KG1 (cell line): Measurements from ENCODE around the gene GLRX2.
"Not testable (repeated sequence)": the region's sequence is repeated elsewhere in the genome, so short reads cannot be mapped to it uniquely, and the experiment has no call there.

Source experiments
- DNase-seq: peaks from one replicate; lab custom pipeline; 2025; lab: John Stamatoyannopoulos, UW

Gene GLRX2, protein sequence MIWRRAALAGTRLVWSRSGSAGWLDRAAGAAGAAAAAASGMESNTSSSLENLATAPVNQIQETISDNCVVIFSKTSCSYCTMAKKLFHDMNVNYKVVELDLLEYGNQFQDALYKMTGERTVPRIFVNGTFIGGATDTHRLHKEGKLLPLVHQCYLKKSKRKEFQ

DNA sequence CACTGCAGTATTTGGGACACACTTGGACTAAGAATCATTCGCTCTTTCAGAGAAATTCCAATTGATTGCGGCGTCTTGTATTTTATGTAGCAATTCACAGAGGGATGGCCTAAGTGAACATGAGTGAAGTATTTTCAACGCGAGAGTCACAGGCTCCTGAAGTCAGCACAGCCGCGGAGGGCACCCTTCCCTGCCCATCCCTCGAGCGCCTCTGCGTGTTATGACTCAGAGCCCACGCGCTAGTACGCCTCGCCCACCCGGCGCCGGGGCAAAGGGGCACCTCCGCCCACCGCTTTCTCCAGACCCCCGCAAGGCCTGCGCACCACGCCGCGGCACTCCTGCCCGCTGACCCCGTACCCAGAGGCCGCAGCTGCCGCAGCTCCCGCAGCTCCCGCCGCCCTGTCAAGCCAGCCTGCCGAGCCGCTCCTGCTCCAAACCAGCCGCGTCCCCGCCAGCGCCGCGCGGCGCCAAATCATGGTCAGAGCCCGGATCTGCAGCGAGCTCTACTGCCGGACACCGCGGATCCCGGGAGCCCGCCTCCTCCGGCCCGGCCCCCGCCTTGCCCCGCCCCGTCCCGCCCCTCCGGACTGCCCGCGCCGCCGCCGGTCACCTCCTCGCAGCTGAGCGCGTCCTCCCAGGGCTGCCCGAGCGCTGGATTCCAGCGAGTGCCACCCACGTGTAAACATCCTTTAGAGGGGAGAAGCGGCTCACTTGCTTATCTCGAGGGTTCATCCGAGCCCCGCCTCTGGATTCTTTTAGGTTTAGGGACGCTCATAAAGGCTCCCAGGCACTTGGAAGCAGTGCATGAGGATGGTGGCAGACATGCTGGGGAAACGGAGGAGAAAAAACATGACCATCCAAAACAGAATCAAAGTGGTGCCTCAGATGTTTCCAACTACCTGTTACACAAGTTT is at the start of gene GLRX2:
TSS of gene GLRX2 (minus strand) at position 508 of the 914 bp plus-strand sequence. CDS start at position 476, 32 bp downstream.
- peak; percentile 28 for DNase-seq

DNA sequence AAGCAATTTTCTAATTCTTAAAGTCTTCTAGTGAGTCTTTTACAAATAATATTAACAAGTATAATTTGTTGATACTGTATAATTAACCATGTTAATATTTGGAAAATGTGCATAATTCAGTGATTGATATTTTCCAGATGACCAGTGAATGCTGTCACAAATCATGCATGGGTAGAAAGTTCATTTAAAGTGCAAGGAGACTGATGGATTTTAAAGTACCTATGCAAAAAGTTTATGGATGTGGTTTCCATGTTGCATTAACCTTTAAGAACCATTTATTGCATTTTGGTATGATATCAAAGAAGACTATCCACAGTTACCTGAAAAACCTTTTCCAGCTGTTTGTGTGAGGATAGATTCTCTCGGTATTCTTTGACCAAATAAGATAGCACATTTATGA is 39.8 kb upstream of the GLRX2 start:
- no peak for DNase-seq

DNA sequence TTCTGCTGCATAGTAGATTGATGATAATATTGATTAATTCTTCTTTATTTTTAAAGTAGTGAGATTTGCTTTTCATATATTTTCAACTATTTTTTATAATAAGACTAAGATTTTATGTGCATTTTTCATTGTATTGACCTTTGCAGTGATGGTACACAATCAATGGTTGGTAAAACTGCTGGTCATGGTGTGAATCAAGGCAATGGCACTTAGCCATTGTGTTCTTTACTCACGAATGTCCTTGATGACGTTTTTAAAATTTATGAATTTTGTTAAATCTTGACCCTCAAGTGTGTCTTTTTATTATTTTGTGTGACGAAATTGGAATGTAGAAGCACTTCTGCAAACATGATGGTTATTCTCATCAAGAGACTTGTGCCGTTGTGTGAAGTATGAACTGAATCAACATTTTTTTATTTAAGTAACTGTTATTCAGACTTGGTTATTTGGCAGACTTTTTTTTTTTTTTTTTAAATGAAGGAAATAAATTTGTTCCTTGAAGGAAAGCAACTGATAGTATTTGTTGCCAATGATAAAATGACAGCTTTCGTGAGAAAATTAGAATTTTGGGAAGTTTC is 39.2 kb upstream of the GLRX2 start:
- DNase-seq = no peak

DNA sequence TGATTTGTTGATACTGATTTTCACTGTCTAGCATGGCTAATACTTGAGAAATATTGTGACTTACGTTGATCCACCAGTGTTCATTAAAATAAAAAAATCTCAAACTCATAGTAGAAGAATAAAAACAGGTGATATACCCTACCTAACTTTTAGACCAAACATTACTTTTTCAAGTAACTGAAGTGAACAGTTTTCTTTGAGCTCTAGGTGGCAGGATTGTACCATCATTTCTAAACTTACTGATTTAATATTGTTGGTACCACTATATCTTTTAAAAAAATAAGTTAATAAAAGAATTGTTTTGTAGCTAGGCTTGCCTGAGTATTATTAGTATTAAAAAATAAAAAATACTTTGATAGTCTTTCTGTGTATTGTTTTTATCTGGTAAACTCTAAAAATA is 38.1 kb upstream of the GLRX2 start:
- no peak for DNase-seq

DNA sequence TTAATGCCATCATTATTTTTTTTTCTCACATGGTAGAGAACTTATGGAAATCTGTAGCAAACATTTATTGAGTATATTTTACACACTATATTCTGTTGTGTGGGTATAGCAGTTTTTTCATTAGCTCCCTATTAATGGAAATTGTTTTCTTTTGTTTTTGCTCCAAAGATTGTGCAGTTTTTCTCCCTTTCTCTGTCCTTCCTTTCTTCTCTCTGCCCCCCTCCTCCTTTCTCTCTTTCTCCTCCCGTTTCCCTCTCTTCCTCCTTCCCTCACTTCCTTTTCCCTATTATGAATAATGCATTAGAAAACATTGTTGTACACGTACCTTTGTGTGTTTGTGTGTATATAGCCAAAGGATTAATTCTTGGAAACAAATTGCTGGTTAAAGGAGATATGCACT is 37.2 kb upstream of the GLRX2 start:
- DNase-seq = no peak

DNA sequence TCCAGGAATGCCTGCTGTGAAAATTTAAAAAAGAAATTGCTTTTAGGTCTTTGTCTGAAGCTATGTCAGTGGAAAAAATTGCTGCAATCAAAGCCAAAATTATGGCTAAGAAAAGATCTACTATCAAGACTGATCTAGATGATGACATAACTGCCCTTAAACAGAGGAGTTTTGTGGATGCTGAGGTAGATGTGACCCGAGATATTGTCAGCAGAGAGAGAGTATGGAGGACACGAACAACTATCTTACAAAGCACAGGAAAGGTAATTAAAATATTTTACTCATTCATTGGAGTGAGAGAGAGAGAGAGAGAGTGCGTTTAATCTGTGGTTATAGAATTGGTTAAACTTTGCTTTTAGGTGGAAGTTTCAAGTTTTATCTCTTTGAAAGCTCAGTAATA is 36.6 kb upstream of the GLRX2 start:
- DNase-seq = no peak

DNA sequence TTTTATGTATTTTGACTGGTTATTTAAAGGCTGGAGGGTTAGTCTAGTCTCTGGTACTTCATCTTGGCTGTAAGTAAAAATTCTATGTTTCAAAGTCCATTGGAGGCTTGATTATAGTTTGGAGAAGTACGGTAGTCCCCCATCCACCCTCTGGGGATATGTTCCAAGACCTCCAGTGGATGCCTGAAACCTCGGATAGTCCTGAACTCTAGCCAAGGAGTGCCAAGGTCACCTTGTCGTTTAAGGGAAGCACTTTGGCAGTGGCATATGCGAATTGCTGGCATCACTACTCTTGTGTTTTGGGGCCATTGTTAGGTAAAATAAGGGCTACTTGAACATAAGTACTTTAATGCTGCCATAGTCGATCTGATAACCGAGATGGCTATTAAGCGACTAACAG is 35.0 kb upstream of the GLRX2 start:
- DNase-seq = no peak

DNA sequence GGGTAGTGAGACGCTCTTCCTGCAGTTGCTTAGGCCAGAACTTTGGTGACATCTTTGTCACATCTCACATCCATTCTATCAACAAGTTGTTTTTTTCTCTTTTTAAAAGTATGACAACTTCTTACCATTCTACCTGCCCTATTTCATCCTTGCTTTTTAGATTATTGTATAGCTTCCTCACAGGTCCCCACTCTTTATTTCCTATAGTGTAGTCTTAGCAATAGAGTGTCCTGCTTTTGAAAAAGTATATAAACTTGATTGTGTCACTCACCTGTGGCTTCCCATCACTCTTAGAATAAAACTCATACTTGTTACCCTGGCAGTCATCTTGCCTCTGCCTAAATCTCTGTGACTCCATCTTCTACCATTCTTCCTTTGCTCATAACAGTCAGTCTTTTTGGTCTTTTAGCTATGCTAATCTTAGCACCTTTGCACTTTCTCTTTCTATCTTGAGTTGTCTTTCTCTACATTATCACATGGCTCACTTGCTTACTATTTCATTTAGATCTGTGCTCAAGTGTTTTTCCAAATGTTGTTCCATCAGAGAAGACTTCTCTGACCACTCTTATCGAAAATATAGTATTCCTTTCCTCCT is 26.1 kb upstream of the GLRX2 start:
- no peak for DNase-seq

DNA sequence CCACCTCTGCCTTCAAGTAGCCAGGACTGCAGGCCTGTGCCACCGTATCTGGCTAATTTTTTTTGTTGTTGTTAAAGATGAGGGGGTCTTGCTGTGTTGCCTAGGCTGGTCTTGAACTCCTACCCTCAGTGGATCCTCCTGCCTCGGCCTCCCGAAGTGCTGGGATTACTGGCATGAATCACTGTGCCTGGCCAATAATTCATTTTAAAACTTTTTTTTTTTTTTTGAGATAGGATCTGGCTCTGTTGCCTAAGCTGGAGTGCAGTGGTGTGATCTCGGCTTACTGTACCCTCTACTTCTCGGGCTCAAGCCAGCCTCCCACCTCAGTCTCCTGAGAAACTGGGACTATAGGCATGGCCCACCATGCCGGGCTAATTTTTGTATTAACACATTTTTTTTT is 20.2 kb upstream of the GLRX2 start:
- no peak for DNase-seq

DNA sequence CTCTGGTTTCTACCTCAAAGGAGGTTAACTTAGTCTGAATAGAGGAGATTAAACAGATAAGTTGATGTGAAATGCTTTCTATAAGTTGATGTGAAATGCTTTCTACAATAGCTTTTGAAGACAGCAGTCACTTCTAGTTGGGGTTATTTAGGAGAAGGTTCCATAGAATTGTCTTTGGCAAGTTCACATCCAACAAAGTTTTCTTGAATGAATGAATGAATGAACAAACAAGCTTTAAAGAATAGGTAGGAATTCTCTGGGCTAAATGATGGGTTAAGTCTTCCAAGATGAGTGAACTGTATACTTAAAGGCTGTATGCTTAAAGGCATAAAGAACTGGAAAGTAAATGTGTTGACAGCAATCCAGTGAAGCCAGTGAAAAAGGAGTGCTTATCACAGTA is 18.5 kb upstream of the GLRX2 start:
- DNase-seq = no peak

DNA sequence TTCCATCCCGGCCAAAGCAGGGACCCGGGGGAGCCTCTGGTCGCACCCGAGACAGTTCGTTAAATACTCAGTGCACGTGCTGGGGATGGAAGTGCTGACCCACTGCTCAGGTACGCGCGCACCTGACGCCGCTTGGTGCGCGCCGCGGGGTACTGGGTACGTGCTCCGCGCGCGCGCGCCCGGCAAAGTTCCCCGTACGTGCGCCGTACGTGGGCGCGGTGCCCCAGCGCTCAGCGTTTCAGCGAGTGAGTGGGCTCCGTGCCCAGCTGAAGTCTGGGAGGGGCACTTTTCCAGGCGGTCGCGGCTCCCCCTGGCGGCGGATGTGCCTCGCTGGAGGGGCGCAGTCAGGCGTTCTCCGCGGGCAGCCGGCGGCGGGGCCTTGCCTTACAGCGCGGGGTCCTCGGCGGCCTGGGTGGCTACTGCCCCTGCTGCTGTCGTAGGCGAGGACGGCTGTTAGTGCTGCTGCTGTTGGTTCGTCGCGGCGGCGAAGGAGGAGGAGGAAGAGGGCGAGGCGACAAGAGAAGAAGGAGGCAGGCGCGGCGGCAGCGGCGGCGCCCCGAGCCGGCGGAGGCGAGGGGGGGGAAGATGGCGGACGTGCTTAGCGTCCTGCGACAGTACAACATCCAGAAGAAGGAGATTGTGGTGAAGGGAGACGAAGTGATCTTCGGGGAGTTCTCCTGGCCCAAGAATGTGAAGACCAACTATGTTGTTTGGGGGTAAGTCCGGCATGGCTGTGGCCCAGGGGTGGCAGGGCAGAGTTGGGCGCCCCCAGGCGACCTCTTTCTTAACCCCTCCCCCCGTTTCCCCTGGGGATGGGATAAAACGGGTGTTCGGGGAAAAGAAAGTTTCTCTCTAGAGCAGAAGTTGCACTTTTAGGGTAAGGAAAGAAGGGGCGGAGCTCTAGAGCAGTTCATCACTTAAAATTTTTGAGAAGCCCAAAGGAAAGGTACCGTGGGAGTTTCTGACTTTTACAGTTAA is 16.7 kb upstream of the GLRX2 start, which contains the start of gene CDC73:
TSS of gene CDC73 (plus strand) at position 416 of the 978 bp plus-strand sequence. CDS start at position 586, 170 bp downstream.
- peak; percentile 96 for DNase-seq

DNA sequence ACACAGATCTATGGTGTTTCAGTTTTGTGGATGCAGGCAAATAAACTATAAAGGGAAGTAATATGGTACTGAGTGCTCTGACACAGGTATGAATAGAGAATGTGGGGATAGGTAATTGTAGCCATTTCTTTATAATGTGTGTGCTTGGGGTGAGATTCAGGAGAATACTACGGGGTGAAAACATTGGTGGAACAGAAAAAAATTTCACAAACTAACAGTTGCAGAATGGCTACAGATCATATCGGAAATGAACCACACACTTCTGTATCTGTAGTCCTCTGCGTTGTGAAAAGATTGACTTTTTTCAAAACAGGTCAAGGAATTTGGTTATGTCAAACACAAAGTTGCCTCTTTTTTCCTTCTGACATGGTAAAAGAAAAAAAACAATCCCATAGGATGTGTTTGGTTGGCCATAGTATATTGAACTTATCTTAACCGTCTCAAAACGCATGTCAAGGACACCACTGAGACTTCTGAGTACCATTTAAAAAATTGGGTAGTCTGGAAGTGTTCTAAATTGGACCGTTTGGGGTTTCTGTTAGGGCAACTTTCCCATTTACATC is 15.5 kb upstream of the GLRX2 start:
- DNase-seq = no peak

DNA sequence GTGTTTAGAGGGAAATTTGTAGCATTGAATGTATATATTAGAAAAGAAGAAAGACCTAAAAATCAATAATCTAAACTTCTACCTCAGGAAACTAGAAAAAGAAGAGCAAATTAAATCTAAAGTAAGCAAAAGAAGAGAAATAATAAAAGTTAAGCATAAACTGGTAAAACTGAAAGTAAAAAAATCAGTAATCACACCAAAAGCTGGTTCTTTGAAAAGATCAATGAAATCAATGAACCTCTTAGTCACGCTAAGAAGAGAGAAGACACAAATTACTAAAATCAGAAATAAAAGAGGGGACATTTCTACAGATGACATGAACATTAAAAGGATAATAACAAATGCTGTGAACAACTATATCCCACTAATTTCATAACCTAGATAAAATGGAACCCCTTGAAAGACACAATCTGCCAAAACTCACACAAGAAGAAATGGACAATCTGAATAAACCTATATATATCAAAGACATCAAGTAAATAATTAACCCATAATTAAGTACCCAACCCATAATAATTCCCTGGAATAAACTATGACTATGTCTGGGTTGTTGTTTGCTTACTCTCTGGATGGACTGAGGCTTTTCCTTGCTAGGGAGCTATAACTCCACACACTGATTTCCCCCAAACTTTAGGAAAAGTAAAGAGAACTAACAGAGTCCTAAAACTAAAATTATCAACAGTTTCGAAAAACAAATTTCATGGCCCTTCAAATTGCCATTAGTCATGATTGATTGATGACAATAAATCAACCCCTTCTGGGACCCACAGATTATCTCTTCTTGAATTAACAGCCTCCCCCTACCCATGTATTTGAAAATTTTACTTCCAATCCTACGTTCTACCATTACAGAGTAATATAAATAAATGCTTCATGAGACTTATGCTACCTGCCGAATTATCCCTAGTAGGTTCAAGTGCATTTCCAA is 13.9 kb upstream of the GLRX2 start:
- DNase-seq = no peak

DNA sequence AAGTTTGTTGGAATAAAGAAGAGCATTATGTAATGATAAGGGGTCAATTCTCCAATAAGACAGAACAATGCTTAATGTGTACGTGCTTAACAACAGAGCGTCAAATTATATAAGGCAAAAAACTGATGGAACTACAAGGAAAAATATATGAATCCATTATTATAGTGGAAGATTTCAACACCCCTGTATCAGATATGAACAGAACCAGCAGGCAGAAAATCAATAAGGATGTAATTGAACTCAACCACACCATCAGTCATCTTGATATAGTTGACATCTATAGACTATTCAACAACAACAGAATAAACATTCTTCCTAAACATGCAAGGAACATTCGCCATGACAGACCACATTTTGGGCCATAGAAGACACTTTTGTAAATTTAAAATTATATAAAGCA is 13.0 kb upstream of the GLRX2 start:
- no peak for DNase-seq

DNA sequence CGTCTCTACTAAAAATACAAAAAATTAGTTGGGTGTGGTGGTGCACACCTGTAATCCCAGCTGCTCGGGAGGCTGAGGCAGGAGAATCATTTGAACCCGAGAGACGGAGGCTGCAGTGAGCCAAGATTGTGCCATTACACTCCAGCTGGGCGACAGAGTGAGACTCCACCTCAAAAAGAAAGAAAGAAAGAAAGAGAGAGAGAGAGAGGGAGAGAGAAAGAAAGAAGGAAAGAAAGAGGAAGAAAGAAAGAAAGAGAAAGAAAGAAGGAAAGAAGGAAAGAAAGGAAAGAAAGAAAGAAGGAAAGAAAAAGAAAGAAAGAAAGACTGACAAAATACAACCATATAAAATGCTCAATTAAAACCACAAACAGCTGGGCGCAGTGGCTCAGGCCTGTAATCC is 12.0 kb upstream of the GLRX2 start:
- not testable (repeated sequence) for DNase-seq

DNA sequence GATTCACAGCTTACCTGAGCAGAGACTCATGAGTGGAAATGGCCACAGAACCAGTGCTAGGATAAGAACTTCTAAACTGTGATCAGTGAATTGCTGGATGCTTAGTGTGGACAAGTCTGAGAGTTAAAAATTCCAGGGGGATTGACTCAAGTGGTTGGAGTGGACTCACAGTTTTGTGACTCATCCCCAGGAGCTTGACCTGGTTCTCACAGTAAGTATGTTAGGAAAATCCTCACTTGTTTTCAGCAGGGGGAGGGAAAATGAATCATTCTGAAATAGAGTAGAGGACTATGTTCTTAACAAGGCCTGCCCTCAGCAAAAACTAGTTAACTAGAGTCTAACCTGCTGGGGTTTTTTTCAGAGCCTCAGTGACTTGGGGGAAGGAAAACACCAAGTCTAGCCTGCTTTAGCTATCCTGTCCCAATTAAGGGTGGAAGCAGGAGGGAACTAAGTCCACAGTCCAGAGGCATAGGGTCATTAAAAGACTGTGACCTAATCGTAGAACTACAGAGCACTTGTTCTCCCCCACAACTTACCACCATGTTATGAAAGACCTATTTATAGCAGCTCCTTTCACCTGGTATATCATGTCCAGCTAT is 10.5 kb upstream of the GLRX2 start:
- DNase-seq = no peak

DNA sequence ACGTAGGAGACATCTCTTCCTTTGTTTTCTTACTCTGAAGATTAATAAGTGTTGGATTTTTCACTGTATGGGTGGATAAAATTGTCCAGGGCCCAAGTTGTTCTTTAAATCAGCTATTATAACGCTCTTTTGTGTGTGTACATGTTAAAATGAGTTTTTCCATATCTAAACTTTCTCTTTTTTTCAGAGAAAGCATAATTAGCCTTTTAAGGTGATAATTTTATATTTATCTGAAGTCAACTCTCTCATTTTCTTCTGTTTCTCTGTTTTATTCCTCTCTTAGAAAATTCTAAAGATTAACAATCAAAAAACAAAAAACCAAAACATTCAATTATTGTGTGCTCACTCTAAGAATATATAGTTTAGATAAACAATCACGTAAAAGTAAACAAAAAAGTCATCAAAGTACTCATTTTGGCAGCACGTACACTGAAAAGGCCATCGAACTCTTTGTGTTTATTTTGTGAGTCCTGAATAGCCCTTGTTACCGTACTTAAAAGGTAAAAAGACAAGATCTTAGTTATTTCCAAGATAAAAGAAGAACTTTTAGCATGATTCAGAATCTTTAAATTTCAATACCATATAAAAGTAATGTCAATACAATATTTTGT is 9.4 kb upstream of the GLRX2 start:
- DNase-seq = no peak

DNA sequence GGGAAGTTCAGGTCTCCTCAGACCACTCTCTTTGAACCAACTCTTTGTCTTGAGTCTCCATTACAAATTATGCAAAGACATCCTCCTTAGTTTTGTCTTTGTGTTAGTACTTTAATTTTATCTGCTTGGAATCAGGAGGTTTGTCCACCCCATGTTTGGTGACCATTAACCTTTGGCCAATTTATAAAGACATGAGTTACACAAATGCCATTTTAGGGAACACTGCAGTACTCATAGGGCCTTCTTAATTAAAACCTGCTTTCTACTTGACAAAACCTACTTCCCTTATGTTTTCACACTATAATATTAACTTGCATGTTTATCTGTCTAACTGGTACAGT is 8.7 kb upstream of the GLRX2 start:
- no peak for DNase-seq

DNA sequence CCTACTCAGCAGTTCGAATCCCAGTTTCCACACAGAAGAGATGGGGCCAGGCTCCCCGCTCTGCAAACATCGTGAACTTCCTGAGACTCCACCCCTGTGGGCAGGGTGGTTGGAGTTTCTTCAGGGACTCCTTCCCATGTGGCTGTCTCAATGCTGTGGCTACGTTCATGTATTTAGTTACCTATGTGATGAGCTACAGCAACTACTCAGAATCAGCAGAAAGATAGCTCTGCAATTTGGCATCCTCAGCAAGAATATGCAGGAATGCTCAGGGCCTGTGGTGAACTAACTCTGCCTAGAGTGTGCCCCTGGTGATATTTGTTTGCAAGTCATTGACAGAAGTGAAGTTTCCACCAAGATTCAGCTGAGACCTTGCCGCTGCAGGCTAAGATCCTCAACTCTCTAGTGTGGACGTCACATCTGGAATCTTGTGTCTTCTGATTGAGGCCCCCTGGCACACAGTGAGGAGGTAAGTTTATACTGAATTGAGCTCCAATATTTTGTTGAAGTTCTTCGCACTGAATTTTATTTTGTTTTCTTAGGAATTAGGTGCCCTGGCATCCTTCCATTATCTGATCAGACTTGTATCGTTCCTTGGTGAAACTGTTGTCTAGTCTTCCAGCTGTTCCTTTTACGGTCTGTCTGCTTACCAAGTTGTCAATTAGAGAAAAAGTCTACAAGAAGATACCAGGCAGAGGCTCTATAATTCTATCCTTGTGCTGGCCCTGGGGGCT is 8.2 kb upstream of the GLRX2 start:
- no peak for DNase-seq
